HG03097 (cell line): Measurements from ENCODE around the gene CD247.
A peak's percentile ranks its signal among the peaks of the same experiment; 100 is the strongest.

Source experiments
- ATAC-seq: cut with Tn5 transposase; IDR thresholded peaks from one replicate; pipeline ENCODE4 v1.9.1; 2021; ENCODE audit not compliant: unreplicated experiment, low FRiP score

CD247 gene

DNA sequence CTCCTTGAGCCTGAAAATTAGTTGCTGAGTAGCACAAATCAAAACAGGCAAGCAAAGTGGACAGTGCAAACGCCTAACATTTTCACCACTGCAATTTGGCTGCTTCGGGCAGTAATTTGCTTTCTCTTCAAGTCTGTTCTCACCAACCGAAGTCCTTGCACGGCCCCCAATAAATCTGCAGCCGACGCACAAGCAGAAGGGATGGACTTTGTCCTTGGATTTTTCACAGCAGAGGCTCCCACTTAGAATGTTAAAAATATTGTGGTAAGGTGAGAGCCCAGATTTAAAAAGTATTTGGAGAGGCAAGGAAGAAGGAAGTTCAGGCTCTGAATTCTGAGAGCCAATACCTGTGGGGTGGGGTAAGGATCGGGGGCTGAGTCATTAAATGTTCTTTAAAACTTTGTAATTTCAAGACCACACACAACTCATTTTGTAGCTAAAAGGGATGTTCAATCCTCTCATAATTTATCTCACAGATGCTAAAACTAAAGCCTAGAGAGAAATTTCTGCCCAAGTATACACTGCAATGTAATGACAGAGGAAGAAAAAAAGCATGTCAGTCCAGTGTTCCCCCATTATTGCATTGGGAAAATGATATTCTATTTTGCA, 6.2 kb downstream of the CD247 start:
- no peak for ATAC-seq

DNA sequence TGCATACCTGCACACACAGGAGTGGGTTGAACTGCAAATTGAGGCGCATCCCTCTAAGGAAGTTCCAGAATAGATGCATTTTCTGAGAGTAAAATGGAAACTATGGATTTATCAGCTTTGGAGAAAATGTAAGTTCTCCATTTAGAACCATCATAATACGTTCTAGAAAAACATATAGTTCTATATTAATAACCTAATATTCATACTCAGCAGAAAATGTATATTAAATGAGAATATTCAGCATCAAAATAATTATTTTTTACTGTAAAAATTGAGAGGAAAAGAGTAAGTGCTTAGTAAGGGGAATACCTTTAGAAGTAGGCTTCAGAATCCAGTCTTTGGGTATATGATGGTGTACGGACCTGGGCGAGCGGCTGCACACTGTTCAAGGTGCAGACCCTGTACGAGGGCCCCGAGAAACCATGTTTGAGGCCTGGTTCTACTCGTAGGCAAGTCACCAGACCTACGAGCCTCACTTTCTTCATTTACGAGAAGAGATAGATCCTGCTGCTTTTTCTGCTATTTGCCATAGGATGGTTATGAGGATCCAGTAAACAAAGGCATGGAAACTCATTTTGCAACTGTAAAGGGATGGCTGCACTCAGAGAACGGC, 6.8 kb downstream of the CD247 start:
- no peak for ATAC-seq

DNA sequence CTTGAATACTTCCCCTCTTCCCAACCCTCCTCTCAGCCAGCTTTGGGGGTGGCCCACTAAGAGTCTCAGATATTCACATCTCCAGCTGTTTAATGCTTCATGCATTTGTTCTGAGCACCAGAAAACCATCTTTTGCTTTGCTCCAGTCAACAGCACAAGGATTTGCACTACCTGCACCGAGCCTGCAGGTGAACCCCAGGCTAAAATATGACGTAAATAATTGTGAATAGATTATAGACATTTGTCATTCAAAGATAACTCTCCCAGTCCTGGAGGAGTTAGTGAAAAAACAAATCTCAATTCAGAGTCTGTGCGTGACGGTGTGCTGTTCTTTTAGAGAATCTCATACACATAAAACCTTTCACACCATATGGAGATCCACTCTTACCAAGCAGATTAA, 7.4 kb downstream of the CD247 start:
- ATAC-seq, result no peak

DNA sequence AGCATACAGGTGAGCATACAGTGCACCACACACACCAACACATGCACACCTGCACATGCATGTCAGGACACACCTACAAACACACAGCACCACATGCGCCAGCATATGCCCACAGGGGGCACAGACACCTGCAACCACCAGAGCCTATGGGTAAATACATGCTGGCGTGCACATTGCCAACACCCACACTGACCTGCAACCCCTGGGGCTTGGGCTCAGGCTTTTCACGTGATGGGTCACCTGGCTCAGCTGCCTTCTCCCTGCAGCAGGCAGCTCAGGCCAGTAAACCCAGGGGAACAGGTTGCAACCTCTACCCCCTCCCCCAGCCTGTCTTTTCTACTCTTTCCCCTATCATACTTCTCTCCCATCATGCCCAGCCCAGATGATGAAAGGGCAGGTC, 8.1 kb downstream of the CD247 start:
- ATAC-seq, result no peak

DNA sequence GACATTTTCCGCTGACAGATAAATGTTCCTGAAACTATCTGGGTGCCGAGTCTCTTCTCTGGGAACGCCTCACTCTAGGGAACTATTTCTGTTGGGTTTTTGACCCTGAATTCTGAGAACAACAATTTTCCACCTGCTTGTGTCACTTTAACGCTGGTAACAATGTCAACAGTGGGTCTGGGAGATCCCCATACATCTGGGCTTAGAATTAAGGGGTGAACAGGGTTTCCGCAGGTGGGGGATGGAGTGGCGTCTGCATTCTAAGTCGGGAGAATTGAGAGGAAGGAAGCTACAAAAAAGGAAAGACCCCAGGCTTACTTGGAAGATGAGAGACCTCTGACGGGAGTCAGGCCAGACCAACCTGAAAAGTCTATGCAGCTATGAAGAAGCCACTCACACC, 8.7 kb downstream of the CD247 start:
- no peak for ATAC-seq

DNA sequence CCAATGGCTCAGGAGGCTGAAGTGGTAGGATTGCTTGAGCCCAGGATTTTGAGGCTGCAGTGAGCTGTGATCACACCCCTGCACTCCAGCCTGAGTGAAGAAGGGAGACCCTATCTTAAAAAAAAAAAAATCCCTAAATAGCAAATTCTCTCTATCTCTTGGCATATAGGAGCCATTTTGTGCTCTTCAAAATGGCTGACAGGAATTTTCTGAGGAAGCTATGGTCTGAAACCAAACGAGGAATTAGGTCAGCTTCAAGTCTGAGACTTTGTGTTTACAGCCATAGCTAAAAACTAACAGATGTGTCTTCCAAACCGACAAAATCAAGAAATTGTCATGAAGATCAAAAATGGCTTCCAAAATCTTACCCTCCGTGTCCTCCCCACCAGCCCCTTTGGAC, 10.6 kb downstream of the CD247 start:
- ATAC-seq, result no peak

DNA sequence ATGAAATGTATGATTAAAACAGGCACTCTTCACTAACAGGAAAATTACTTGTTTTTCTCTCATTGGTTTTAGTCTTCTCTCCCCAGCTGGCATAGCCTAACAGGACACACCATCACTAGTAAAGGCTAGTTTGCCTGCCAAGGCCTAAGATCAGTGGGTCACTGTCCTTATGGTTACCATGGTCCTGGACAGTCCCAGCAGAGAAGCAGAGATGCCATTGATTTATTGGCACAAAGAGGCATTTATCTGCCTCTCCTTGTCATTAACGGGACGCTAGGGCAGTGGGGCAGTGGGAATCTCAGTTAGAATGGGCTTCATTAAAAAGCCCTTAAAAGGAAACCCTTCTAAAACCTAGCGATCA, 13.9 kb downstream of the CD247 start:
- no peak for ATAC-seq

DNA sequence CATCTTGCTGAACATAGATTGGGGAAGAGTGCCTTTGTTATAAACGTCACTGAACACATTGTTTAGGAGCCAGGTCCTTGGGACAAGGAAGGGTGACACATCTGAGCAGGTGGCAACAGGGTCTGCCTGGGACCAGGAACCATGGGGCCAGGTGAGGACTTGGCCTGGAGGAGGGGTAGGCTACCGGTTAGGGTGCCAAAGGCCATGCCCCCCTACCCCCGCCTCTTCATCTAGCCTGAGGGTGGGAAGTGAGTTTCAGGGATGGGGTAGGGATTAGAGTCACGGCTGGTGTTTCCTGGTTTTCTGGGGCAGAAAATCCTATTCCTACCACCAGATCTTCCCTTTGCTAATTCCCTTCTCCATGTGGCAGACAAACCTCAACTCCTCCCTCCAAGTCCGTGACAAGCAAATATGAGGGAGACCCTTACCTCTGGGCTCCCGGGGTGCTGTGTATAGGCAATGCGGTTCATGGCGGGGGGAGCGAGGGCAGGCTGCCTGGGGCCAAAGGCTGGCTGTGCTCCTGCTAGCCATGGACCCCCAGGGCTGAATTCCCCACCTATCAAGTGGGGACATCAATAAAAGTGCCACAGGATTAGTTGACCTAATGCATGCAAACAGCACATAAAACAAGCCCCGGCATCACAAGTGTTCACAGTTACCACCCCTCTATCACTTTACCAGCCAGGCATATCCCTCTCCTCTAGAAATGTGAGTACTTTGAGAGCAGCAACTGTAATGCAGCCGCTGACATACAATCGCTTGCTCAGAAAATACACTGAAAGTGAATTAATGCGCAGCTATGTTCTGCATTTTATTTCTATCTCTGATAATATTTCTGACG, 14.5 kb downstream of the CD247 start:
- no peak for ATAC-seq

DNA sequence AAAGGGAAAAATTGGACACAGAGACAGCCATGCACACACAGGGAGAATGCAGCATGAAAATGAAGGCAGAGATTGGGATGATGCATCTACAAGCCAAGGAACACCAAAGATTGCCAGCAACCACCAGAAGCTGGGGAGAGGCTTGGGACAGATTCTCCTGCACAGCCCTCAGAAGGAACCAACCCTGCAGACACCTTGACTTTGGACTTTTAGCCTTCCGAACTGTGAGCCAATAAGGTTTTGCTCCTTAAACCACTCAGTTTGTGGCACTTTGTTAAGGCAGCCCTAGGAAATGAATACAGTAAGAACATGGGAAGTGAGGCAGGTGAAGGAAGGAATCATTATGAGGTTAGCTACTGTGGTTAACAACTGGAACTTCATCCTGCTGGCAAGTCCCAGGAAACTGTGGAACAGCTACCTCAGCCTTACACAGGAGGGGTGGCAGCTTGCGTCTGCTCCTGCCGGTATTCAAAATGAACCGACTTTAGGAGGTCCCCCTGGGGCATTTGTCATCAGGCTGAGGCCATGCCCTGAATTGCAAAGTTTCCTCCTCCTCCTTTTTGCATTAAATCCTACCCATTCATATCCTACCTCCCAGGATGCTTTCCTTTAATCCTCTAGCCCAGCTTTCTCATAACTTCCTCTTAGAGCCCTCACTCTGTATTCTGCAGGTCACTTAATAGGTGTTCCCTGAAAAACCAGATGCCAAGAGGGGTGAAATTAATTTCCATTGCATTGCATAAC, 15.4 kb downstream of the CD247 start:
- ATAC-seq, result no peak

DNA sequence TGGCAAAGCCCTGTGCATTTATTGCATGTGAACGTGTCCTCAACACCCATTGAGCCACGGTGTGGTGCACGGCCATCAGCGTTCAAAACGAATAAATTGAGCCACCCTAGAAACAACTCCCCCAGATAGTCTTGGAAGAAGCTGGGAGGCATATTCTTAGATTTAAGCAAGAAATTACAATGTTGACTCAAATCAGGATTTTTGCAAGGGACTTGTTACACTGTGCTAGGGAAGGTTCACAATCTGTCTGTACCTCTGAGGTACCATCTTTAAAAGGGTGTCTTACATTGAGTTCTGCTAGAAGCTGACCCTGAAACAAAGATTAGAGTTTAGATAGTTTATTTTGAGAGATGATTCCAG, 16.2 kb downstream of the CD247 start:
- ATAC-seq, result no peak

DNA sequence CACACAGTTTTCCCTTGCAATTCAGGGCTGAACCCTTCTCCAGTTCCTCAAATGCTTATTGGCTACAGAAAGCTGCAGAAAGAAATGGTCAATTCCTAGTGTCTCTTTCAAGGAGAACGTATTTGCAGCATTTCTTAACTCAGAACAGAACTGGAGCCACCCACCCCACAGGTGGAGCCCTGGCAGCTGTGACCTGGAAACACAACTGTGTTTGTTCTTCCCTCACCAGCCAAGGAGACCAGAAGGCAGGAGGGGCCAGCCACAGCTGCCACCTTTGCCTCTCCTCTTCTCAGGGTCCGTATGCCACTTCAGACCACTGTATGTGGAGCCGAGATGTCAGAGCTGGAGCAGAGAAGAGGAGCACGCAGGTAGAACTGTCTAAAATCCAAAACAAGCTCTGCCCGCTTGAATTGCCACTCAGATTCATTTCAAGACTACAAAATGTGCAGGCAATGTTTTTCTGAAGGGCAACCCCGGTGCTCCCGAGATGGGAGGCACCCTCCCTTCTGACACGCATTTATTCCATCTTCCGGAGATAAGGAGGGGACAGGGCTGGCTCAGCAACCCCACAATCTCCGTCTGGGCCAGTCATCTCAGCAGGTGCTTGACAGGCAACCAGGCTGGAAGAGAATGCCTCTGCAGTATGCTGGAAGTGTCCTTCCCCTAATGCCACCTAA, 16.7 kb downstream of the CD247 start:
- no peak for ATAC-seq

DNA sequence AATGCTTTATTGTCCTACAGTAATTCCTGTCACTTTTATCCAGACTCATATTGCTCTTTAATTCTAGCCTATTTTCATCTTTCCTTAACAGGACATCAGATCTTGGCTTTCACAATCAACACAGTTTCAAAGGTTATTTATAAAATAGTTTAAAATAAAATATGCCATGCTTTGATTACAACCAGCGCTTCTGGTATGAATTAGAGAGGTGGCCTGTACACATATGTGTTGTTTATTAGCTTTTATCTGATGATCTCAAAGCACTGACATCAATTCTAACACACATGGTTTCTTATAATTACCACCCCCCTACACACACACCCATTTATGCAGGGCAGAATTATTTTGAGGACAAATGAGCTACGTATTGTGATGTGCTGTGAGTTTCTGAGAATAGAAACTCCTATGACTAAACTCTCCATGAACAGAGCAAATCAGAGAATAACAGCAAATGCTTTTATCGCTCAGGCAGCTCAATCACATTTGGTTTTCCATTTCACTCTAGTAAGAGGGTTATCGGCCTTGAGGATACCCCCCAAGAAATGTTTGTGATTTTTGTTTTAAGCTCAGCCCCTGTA, 18.0 kb downstream of the CD247 start:
- no peak for ATAC-seq

DNA sequence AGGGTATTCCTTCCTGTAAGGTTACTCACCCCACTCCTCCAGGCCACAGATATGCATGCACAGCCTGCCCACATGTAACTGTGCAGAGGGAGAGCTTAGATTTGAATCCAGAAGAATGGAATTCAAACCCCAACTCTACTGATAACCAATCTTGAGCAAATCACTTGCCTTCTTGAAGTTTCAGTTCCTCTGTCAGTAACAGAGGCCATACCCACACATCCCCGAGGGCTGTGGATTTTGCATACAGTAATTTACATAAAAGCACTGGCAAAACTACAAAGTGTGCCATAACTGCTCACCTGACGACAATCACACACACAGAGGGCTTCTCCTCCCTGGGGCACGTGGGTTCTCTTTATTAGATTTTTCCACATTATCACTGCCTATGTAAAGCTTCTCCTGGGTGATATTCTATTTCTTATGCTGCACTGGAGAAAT, 18.6 kb downstream of the CD247 start:
- peak; percentile 88 for ATAC-seq

DNA sequence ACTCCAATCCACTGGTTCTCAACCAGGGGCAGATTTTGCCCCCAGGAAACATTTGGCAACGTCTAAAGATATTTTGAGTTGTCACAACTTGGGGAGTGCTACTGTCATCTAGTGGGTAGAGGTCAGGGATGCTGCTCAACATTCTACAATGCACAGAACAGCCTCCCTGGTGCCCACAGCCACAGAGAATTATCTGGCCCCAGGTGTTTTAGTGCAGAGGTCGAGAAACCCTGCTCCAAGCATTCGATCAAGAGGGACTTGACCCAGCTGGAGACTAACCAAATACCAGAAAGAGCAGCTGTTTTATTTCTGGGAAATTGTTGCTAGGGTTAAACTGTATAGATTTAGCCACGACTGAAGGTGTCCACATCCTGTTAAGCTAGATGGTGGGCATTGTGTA, 19.2 kb downstream of the CD247 start:
- ATAC-seq, result no peak

DNA sequence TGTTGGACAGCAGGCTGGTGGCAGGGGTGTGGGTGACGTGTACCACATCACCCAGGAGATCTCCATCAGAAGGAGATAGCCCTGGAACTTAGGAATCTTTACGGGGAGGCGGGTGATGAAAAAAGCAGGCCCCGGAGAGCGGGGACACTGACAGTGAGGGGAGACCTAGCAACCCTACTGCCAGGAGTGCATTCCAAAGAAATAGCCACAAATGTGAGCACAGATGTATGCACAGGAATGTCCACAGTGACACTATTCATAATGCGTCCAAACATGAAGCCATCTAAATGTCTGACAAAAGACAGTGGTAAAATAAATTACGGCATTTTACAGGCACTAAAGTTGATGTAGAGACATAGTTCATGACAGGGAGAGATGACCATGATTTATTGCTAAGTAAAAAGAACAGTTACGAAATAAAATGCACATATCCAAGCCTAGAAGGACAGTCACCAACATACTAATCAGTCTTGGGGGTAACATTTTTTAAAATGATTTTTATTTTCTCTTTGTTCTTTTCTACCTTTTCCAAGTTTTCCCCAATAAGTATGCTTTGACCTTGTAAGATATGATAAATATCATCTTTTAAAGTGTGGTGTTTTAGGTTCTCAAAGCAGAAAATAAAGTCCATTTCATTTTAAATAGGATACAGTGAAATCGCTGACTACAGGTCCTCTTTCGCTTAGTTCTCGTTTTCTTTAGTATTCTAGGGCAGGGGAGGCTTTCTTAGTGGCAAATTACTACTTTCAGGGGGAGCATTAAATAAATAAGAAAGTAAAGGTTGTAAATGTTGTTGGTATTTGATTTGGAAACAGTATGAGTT, 21.3 kb downstream of the CD247 start:
- no peak for ATAC-seq

DNA sequence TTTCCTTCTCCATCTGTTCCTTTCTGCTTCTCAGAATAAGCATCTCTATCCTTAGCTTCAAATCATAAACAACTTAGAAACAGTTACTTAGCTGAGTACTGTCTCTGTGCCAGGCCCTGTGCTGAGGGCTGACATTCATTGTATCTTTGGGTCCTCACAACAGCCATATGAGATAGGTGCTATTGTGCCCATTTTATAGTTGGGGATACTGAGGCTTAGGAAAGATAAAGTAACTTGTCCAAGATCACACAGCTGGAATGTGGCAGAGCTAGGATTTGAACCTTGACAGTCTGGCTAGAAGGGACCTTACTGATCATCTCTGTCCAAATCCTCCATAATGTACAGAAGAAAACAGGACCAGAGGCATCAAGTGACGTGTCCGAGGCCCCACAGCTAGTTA, 25.0 kb downstream of the CD247 start:
- ATAC-seq, result no peak

DNA sequence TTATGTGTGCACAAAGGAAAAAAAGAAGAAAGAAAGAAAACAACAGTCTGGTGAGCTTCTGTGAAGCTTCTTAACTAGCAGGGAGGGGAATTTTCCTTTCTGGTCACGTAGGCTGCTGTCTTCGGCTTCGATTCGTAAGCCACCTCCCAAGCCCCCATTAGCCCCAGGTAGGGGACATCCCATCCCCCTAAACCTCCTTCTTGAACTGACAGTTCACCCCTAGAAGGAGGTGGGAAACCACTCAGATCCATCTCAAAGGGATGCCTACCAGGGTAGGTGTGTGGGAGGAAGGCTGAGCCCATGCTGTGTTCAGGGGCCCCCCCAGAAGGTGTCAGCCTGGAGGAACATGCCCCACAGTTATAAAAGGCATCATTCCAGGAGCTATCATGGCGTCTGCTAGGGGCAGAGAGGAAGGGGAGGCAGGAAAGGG, 25.8 kb downstream of the CD247 start:
- no peak for ATAC-seq

DNA sequence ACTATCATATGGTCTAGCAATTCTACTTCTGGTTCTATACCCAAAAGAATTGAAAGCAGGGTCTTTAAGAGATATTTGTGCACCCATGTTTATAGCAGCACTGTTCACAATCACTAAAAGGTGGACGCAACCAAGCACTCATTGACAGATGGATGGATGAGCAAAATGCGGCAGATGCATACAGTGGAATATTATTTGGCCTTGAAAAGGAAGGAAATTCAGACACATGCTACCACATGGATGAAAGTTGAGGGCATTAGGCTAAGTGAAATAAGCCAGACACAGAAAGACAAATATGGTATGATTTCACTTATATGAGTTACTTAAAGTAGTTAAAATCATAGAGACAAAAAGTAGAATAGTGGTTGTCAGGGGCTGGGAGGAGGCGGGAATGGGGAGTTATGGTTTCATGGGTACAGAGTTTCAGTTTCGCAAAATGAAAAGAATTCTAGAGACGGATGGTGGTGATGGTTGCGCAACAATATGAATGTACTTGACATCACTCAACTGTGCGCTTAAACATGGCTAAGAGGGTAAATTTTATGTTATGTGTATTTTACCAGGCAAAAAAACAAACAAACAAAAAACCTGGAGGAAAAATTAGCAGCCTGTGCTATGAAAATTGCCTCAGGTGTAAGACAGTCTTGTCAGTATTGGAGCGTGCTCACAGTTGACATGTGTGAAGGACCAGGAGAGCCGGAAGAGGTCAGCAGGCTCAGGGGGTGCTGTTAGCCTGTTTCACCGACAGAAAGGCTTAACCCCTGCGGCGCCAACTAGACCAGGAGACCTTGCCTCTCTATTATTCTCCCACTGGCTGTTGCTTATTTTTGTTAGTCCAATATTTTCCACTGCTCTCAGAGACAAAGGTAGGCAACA, 26.5 kb downstream of the CD247 start:
- ATAC-seq, result no peak

DNA sequence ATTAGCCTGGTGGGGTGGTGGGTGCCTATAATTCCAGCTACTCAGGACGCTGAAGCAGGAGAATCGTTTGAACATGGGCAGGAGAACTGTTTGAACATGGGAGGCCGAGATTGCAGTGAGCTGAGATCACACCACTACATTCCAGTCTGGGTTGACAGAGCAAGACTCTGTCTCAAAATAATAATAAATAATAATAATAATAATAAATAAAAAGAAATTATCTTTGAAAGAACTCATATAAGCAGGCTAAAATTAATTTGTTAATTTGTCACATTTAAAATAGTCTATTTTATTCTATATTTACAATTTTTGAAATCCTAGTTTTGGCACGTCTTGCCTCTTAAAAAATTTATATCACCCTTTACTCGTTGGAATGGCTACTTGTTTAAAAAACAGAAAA, 27.6 kb downstream of the CD247 start:
- no peak for ATAC-seq
